GM12891 (cell line): ENCODE results near the gene EMC8.
"Not testable (repeated sequence)": the region's sequence is repeated elsewhere in the genome, so short reads cannot be mapped to it uniquely, and the experiment has no call there.

Experiments
- DNase-seq: peaks from one replicate; pipeline ENCODE4 v3.0.0; 2011; ENCODE audit warnings: low spot score; ENCODE audit not compliant: insufficient read length
- FAIRE-seq: peaks from 2 replicates; lab custom pipeline; 2011; peaks lifted over from hg19 to GRCh38; lab: Jason Lieb, UNC
- PAX5 ChIP-seq: IDR thresholded peaks from 2 replicates; pipeline ENCODE4 v1.6.1; 2011; ENCODE audit warnings: low read length, moderate library complexity, mild to moderate bottlenecking; ENCODE audit not compliant: insufficient read depth, severe bottlenecking
- POLR2A ChIP-seq: IDR thresholded peaks from 2 replicates; pipeline ENCODE4 v1.6.1; 2011; ENCODE audit warnings: low read depth, low read length, control low read depth
- POLR2AphosphoS5 ChIP-seq: IDR thresholded peaks from 2 replicates; pipeline ENCODE4 v1.6.1; 2011; ENCODE audit warnings: low read depth, low read length, control low read depth
- POU2F2 ChIP-seq: IDR thresholded peaks from 2 replicates; pipeline ENCODE4 v1.6.1; 2011; ENCODE audit warnings: low read depth, mild to moderate bottlenecking, control low read depth, low read length, moderate library complexity
- SPI1 ChIP-seq: IDR thresholded peaks from 2 replicates; pipeline ENCODE4 v1.6.1; 2011; ENCODE audit warnings: low read depth, low read length, control low read depth
- TAF1 ChIP-seq: IDR thresholded peaks from 2 replicates; pipeline ENCODE4 v1.6.1; 2011; ENCODE audit warnings: low read depth, low read length, control low read depth

EMC8 gene

DNA sequence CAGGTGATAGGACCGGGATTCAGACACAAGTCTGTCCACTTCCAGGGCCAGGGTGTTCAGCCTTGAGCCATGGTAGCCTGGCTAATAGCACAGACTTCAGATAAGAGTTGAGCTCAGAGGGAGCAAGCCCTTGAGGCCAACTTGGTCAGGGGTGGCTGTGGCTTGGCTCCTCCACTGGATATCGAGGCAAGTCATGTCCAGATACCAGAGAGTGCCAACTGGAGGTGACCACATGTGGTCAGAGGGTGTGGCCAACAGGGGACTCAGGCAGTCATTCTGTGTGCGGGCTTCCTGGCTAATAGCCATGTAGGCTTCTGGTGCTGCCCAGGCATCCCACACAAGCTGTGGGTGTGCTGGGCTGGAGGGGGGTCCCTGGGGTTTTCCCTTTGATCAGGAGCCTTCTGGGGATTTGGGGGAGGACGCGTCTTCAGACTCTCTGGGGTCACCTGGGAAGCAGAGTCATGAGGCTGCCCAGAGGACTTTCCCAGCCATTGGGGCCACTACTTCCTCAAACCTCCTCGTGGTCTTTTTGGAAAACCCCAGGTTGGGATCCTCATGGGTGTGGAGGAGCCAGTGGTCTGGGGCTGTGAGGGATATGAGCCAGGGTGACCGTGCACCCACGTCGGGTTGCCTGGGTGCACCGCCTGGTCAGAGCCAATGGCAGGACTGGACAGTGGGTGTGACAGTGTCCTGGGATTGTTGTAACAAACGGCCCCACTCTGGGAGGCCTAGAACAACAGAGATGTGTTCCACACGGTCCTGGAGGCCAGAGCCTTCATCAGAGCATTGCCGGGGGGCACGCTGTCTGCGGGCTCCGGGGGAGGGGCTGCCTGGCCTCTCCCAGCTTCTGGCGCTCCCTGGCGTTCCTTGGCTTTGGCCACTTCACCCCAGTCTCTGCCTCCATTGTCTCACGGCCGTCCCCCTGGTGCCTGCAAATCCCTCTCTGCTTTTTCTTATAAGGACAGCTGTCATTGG lies 25.1 kb upstream of the EMC8 start:
- no peak for DNase-seq
- TF ChIP-seq POU2F2 = no peak
- no peak for TF ChIP-seq SPI1
- FAIRE-seq = no peak

DNA sequence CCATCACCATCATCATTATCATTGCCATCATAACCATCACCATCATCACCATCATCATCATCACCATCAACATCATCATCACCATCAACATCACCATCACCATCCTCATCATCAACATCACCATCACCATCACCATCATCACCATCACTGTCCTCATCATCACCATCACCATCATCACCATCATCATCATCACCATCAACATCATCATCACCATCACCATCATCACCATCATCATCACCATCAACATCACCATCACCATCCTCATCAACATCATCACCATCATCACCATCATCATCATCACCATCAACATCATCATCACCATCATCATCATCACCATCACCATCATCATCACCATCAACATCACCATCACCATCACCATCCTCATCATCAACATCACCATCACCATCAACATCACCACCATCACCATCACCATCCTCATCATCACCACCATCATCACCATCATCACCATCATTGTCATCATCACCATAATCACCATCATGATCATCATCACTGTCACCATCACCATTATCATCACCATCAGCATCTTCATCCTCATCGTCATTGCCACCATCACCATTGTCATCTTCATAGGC lies 24.1 kb upstream of the EMC8 start:
- DNase-seq = no peak
- FAIRE-seq = peak; percentile 85
- TF ChIP-seq POLR2A (no peak), SPI1 (no peak), POU2F2 (no peak), PAX5 (no peak), TAF1 (no peak), POLR2AphosphoS5 (no peak)

DNA sequence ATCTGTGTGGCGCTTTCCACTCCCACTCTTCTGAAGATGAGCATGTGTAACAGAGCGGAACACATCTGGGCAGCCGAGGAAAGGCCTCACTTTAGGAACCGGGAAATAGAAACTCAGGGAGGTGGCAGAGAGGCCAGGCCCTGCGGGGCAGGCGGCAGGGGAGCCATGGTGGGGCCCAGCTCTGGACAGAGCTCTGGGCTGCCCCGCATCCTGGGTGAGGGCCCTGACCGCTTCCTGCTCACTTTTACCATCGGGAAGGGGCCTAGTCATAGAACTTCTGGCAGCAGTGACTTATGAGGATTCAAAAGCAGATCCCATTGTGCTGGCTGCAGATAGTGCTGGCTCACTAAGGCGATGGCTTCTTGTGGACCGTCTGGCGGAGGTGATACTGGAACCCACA lies 22.8 kb upstream of the EMC8 start:
- DNase-seq (no peak), FAIRE-seq (no peak)
- no peak for TF ChIP-seq TAF1
- TF ChIP-seq POU2F2 = no peak
- TF ChIP-seq PAX5 = peak; percentile 1
- TF ChIP-seq POLR2A = no peak

DNA sequence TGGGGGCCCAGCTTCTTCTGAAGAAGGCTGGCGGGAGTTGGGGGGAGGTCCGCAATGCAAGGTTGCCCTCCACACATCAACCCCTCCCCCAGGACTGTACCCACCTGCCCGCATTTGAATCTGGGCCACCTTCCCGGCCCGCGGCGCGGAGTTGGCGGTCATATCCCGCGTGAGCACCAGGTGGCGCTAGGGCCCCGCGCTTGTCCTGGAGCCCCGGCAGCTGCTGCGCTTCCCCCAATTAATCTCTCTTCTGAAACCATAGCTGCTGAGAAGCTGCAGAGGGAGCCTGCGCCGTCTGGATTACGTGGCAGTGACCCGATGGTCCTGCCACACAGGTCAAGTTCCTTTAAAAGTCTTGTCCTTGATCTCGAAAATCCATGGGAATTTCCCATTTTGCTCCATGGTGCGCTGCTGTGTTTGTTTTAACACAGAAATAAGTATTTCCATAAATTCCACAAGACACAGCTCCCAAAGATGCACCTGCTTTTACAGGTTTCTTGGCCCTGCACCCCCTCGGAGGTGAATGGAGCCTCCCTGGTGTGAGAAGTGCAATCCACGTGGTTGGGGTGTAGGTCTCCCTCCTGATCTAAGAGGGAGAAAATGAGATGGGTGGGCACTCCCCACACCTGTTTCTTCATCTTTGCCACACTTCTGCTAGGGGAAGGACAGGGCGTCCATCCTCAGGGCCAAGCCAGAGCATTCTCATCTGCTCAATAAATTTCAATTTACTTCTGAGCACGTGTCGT lies 22.2 kb upstream of the EMC8 start:
- TF ChIP-seq POLR2AphosphoS5 = no peak
- no peak; the same call in 1 of the 2 replicates for TF ChIP-seq POU2F2
- TF ChIP-seq SPI1 = 0 out of 2 replicates have a peak, but pooled peaks have one; percentile 10
- no peak for TF ChIP-seq POLR2A
- peak; percentile 24 for TF ChIP-seq PAX5

DNA sequence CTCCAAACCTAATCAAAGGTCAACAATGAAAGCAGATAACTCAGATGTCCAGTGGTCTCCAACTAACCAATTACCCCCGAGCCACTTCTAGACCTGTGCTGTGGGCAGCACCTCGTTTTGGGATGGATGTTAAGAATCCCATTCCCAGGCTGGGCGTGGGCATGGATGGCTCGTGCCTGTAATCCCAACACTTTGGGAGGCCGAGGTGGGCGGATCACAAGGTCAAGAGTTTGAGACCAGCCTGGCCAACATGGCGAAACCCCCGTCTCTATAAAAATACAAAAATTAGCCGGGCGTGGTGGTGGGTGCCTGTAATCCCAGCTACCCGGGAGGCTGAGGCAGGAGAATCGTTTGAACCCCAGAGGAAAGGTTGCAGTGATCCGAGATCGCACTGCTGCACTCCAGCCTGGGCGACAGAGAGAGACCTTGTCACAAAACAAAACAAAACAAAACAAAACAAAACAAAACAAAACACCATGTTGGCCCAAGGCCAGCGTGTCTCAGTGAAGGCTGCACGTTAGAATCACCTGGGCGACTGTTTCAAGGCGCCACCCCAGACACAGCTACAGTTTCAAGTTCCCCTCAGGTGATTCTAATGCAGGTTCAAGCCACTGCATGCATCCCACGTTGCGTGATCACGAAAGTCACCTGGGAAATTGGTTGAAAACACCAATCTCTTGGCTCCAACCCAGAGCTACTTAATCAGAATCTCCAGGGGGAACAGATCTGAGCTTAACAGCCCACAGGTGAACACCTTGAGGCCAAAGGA lies 21.4 kb upstream of the EMC8 start:
- DNase-seq (no peak), FAIRE-seq (no peak)
- TF ChIP-seq TAF1 = no peak
- TF ChIP-seq PAX5 = no peak
- TF ChIP-seq POLR2A = no peak
- no peak for TF ChIP-seq POU2F2
- no peak for TF ChIP-seq SPI1
- TF ChIP-seq POLR2AphosphoS5 = no peak

More for the DNA sequence above, 22.2 kb upstream of the EMC8 start:
- FAIRE-seq (peak; percentile 83), DNase-seq (peak; percentile 90)

DNA sequence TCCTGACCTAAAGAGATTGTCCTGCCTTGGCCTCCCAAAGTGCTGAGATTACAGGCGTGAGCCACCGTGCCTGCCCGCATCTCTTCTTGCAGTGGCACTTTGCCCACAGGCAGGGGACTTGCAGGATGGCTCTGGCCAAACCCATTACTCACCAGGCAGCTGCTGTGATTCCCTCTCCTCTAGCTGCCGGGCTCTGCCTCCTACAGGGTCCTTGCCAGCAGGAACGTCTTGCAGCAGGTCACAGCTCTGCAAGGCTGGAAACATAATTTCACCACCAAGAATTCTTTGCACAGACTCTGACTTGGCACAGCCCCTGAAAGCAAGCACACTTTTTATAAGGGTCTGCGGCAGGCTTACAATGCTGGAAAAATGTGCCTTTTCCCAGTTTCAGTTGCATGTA lies 20.4 kb upstream of the EMC8 start:
- no peak for TF ChIP-seq SPI1
- no peak for TF ChIP-seq PAX5
- TF ChIP-seq POLR2AphosphoS5 = no peak
- no peak for TF ChIP-seq POU2F2
- no peak for TF ChIP-seq POLR2A
- TF ChIP-seq TAF1 = no peak
- DNase-seq (no peak), FAIRE-seq (no peak)

DNA sequence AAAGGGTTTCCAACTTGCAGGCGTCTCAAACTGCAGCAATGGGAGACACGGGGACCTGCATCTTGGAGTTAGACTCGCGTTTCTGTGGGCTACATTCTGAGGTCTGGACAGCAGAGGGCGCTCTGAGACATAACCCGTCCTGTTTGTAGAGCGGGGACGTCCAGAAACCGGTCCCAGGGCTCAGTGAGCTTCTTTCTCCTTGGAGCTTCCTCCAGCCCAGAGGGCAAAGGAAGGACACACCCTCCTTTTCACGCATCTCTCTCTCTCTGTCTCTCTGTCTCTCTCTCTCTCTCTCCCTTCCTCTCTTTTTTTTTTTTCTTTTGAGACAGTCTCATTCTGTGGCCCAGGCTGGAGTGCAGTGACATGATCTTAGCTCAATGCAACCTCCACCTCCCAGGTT lies 19.9 kb upstream of the EMC8 start:
- TF ChIP-seq POU2F2 = no peak
- TF ChIP-seq TAF1 = no peak
- TF ChIP-seq POLR2A = no peak
- no peak for TF ChIP-seq POLR2AphosphoS5
- TF ChIP-seq PAX5 = no peak
- TF ChIP-seq SPI1 = no peak
- peak; percentile 26 for FAIRE-seq
- peak; percentile 64 for DNase-seq

DNA sequence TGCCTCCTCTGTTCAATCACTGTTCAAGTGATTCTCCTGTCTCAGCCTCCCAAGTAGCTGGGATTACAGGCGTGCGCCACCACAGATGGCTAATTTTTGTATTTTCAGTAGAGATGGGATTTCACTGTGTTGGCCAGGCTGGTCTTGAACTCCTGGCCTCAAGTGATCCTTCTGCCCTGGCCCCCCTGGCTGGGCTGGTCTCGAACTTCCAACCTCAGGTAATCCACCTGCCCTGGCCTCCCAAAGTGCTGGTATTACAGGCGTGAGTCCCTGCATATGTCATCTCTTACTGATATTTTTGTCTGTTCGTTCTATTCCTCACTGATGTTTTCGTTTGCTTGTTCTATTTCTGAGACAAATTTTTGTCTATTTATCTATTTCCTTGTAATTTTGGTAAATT lies 17.9 kb upstream of the EMC8 start:
- not testable (repeated sequence) for DNase-seq, FAIRE-seq

DNA sequence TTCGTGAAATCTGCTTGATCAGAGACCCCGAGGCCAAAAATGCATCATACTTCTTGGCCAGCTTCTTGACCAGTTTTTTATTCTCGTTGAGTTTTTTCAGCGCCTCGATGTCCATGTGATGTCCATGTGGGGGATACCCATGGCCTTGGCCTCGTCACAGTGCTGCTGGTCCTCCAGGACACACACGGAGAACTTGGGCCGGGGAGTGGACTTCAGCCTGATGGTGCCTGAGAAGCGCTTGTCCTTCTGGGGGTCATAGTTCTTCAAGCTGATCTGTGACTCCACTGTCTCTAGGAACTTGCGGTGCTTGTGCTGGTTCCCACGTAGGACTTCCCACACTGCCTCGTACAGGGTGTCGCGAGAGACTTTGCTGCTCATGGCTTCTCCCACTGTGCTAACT lies 16.8 kb upstream of the EMC8 start:
- DNase-seq (no peak), FAIRE-seq (no peak)
- TF ChIP-seq POLR2A = no peak
- TF ChIP-seq TAF1 = no peak
- no peak for TF ChIP-seq SPI1
- no peak for TF ChIP-seq POU2F2
- TF ChIP-seq POLR2AphosphoS5 = no peak
- TF ChIP-seq PAX5 = no peak
